HepG2 (cell line): ENCODE measurements around the gene SRXN1. TPM values are rescaled to one million over a fixed set of nuclear protein-coding genes. Genes with fewer than 3 reads are reported as not detected.

Source experiments
- AHR ChIP-seq: IDR thresholded peaks from 2 replicates; pipeline ENCODE4 v1.6.1; 2018; ENCODE audit warnings: missing genetic modification reagents, missing compliant biosample characterization
- ARNT ChIP-seq: fragments of 450-650 bp; IDR thresholded peaks from 2 replicates; pipeline ENCODE4 v1.6.1; 2017
- ASH2L ChIP-seq: fragments of 300-600, 200-600 bp; sonication (generic); IDR thresholded peaks from 2 replicates; pipeline ENCODE4 v1.7.0; 2017; ENCODE audit warnings: low read depth, mild to moderate bottlenecking, moderate library complexity, mixed read lengths, low read length; ENCODE audit not compliant: insufficient read length
- CBFB ChIP-seq: sonication (generic); formaldehyde crosslinking; IDR thresholded peaks from 2 replicates; pipeline ENCODE4 v1.4.0; 2020; ENCODE audit warnings: missing genetic modification reagents
- GABPA ChIP-seq, 2 experiments: IDR thresholded peaks; 2 replicates each; pipeline ENCODE4 v1.6.1; 2011 to 2016; ENCODE audit warnings: low read depth in 2 of 2, low read length in 1 of 2, missing biosample characterization in 1 of 2, missing genetic modification characterization in 1 of 2
- ISL2 ChIP-seq: sonication (generic); formaldehyde crosslinking; IDR thresholded peaks from 2 replicates; pipeline ENCODE4 v1.5.0; 2020; ENCODE audit warnings: missing genetic modification reagents
- JUN ChIP-seq: sonication (generic); formaldehyde crosslinking; IDR thresholded peaks from 2 replicates; pipeline ENCODE4 v1.4.0; 2020; ENCODE audit warnings: mild to moderate bottlenecking, missing genetic modification reagents
- KLF15 ChIP-seq: sonication (generic); formaldehyde crosslinking; IDR thresholded peaks from 2 replicates; pipeline ENCODE4 v1.8.1; 2023; ENCODE audit warnings: borderline replicate concordance, mild to moderate bottlenecking, inconsistent platforms, missing genetic modification reagents, mixed read lengths
- KMT2B ChIP-seq: IDR thresholded peaks from 2 replicates; pipeline ENCODE4 v1.6.1; 2016; ENCODE audit warnings: missing genetic modification reagents, missing compliant biosample characterization
- MAFK ChIP-seq, 2 experiments: IDR thresholded peaks in 1 of 2; conservative IDR thresholded peaks in 1 of 2; 2 replicates each; pipeline ENCODE4 v1.6.1; 2011; ENCODE audit warnings: improper control_type of control experiment in 2 of 2, low read length in 2 of 2
- MED1 ChIP-seq: sonication (generic); formaldehyde crosslinking; IDR thresholded peaks from 2 replicates; pipeline ENCODE4 v1.4.0; 2020; ENCODE audit warnings: missing genetic modification reagents
- MTA3 ChIP-seq: sonication (generic); formaldehyde crosslinking; IDR thresholded peaks from 2 replicates; pipeline ENCODE4 v1.4.0; 2020; ENCODE audit warnings: missing genetic modification reagents
- PRPF4 ChIP-seq: fragments of 200-400 bp; formaldehyde crosslinking; IDR thresholded peaks from 2 replicates; pipeline ENCODE4 v1.6.1; 2016; ENCODE audit warnings: low read length, low read depth; ENCODE audit not compliant: poor library complexity, severe bottlenecking
- RBM22 ChIP-seq: fragments of 200-400 bp; formaldehyde crosslinking; optimal IDR thresholded peaks from 2 replicates; pipeline ENCODE3; 2017; ENCODE audit warnings: mild to moderate bottlenecking, low read length, moderate library complexity
- SIX4 ChIP-seq: sonication (generic); formaldehyde crosslinking; IDR thresholded peaks from 2 replicates; pipeline ENCODE4 v1.4.0; 2020; ENCODE audit warnings: missing genetic modification reagents
- SNAPC2 ChIP-seq: sonication (generic); formaldehyde crosslinking; IDR thresholded peaks from 2 replicates; pipeline ENCODE4 v1.8.1; 2022; ENCODE audit warnings: mild to moderate bottlenecking, missing genetic modification reagents
- SP140L ChIP-seq: sonication (generic); formaldehyde crosslinking; IDR thresholded peaks from 2 replicates; pipeline ENCODE4 v1.4.0; 2020; ENCODE audit warnings: missing genetic modification reagents, borderline replicate concordance
- SYNCRIP ChIP-seq: fragments of 200-400 bp; formaldehyde crosslinking; IDR thresholded peaks from 2 replicates; pipeline ENCODE4 v1.6.1; 2018; ENCODE audit warnings: mild to moderate bottlenecking, low read depth, low read length; ENCODE audit not compliant: insufficient read depth
- ZFYVE20 ChIP-seq: sonication (generic); formaldehyde crosslinking; IDR thresholded peaks from 2 replicates; pipeline ENCODE4 v1.8.0; 2023; ENCODE audit warnings: low read depth, mild to moderate bottlenecking, moderate library complexity, missing genetic modification reagents, borderline replicate concordance
- ZNF260 ChIP-seq: sonication (generic); formaldehyde crosslinking; IDR thresholded peaks from 2 replicates; pipeline ENCODE4 v1.4.0; 2020; ENCODE audit warnings: missing genetic modification reagents, low read depth, mild to moderate bottlenecking, borderline replicate concordance
- polyA plus RNA-seq, 8 experiments: library from polyadenylated mRNA; depleted of rRNA in 3 of 8; stranded (reverse) in 7 of 8; unstranded in 1 of 8; fragments of >200 nt; fragmentation: Illumina TruSeq in 4 of 8; extraction: Trizol in 4 of 8; gene quantifications; 2 replicates each; pipeline versions ENCODE4 v1.2.1 to v1.2.3, GENCODE V29; 2011 to 2016; ENCODE audit warnings: low read depth in 4 of 8, missing spikeins in 1 of 8, mixed read lengths in 1 of 8; ENCODE audit not compliant: insufficient read depth in 1 of 8
- total RNA-seq, 5 experiments: library from RNA; depleted of rRNA; stranded (reverse); fragments of >200 nt; fragmentation: Illumina TruSeq; extraction: Trizol; gene quantifications; 2 replicates each; pipeline ENCODE4 v1.2.3, GENCODE V29; 2016; ENCODE audit warnings: low read depth in 1 of 5
- TF ChIP-seq, protein P1 (sequence below): IDR thresholded peaks from 2 replicates; pipeline ENCODE4 v1.6.1; 2016; ENCODE audit warnings: low read depth, control low read depth
- TF ChIP-seq, protein P2 (sequence below): sonication (generic); formaldehyde crosslinking; IDR thresholded peaks from 2 replicates; pipeline ENCODE4 v1.4.0; 2020; ENCODE audit warnings: mild to moderate bottlenecking, missing genetic modification reagents
- TF ChIP-seq, protein P3 (sequence below): sonication (generic); formaldehyde crosslinking; IDR thresholded peaks from 2 replicates; pipeline ENCODE4 v1.5.1; 2020; ENCODE audit warnings: missing genetic modification reagents, mild to moderate bottlenecking, borderline replicate concordance

Gene SRXN1
- total and polyA plus RNA-seq, 2 of the 13 experiments (the other 11 are each of a cell fraction or from before 2014, with no cell fraction given) = 29.9 to 87.7 TPM

DNA sequence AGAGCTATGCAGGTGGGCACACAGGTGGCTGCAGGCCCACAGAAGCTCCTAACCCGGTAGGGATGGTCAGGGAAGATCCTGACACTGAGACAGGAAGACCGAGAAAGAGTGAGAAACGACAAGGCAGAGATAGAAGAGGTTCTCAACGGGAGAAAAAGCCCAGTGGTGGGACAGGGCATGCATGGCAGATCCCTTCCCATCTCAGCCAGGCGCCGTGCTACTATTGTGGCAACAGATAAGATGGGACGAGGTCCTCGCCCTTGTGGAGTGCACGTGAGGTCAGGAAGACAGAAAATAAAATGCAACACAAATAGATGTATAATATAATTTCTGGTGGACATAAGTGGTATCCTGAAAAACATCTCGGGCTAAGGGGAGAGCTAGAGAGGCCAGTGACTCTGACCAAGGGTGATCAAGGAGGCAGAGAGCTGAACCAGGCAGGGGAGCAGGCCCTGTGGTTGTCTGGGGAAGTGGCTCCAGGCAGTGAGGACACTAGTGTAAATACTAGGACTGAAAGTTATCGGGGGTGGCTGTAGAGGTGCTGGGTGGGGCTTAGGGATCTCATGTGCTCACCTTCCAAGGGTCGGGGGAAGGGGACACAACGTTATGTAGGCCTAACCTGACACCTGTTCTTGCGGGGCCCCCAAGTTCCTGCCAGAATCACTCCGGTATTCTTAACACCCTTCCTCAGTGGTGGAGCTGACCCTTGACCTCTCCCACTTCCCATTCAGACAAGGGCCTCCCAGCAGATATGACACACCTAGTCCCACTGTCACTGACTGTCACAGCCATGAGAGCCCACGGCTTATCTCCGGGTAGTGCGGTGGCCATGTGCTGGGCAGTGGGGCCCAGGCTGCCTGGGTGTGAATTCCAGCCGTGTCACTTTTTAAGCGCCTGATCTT, 1.0 kb downstream of the SRXN1 start (continued):
- TF ChIP-seq, protein P1, sequence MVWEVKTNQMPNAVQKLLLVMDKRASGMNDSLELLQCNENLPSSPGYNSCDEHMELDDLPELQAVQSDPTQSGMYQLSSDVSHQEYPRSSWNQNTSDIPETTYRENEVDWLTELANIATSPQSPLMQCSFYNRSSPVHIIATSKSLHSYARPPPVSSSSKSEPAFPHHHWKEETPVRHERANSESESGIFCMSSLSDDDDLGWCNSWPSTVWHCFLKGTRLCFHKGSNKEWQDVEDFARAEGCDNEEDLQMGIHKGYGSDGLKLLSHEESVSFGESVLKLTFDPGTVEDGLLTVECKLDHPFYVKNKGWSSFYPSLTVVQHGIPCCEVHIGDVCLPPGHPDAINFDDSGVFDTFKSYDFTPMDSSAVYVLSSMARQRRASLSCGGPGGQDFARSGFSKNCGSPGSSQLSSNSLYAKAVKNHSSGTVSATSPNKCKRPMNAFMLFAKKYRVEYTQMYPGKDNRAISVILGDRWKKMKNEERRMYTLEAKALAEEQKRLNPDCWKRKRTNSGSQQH (CRISPR knock-in tag) = no peak
- TF ChIP-seq PRPF4 = no peak
- no peak for TF ChIP-seq ISL2
- TF ChIP-seq MTA3 = no peak
- no peak for TF ChIP-seq SP140L (CRISPR knock-in tag)
- TF ChIP-seq JUN (CRISPR knock-in tag) = 0 out of 2 replicates have a peak, but pooled peaks have one; percentile 17
- TF ChIP-seq, protein P2, sequence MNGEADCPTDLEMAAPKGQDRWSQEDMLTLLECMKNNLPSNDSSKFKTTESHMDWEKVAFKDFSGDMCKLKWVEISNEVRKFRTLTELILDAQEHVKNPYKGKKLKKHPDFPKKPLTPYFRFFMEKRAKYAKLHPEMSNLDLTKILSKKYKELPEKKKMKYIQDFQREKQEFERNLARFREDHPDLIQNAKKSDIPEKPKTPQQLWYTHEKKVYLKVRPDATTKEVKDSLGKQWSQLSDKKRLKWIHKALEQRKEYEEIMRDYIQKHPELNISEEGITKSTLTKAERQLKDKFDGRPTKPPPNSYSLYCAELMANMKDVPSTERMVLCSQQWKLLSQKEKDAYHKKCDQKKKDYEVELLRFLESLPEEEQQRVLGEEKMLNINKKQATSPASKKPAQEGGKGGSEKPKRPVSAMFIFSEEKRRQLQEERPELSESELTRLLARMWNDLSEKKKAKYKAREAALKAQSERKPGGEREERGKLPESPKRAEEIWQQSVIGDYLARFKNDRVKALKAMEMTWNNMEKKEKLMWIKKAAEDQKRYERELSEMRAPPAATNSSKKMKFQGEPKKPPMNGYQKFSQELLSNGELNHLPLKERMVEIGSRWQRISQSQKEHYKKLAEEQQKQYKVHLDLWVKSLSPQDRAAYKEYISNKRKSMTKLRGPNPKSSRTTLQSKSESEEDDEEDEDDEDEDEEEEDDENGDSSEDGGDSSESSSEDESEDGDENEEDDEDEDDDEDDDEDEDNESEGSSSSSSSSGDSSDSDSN = no peak
- no peak for TF ChIP-seq MED1 (CRISPR knock-in tag)
- TF ChIP-seq ASH2L = no peak
- TF ChIP-seq, protein P3, sequence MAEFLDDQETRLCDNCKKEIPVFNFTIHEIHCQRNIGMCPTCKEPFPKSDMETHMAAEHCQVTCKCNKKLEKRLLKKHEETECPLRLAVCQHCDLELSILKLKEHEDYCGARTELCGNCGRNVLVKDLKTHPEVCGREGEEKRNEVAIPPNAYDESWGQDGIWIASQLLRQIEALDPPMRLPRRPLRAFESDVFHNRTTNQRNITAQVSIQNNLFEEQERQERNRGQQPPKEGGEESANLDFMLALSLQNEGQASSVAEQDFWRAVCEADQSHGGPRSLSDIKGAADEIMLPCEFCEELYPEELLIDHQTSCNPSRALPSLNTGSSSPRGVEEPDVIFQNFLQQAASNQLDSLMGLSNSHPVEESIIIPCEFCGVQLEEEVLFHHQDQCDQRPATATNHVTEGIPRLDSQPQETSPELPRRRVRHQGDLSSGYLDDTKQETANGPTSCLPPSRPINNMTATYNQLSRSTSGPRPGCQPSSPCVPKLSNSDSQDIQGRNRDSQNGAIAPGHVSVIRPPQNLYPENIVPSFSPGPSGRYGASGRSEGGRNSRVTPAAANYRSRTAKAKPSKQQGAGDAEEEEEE (CRISPR knock-in tag) = no peak; the same call in 1 of the 2 replicates
- TF ChIP-seq SIX4 = no peak
- no peak for TF ChIP-seq GABPA (IDR thresholded peaks at IDR 0.05; ENCODE audit: low read depth, low read length)
- no peak for TF ChIP-seq GABPA (CRISPR knock-in tag; IDR thresholded peaks at IDR 0.05; ENCODE audit: low read depth)
- no peak for TF ChIP-seq SYNCRIP
- TF ChIP-seq MAFK (conservative IDR thresholded peaks at IDR 0.05 in 1 of 2, IDR thresholded peaks at IDR 0.05 in 1 of 2; ENCODE audit: low read length in 2 of 2) = no peak
- TF ChIP-seq CBFB (CRISPR knock-in tag) = no peak
- TF ChIP-seq KLF15 (CRISPR knock-in tag) = no peak
- TF ChIP-seq RBM22 = no peak
- TF ChIP-seq AHR = no peak
- TF ChIP-seq SNAPC2 (CRISPR knock-in tag) = 0 out of 2 replicates have a peak, but pooled peaks have one; percentile 6
- TF ChIP-seq ZNF260 (CRISPR knock-in tag) = no peak
- no peak for TF ChIP-seq ZFYVE20 (CRISPR knock-in tag)
- no peak for TF ChIP-seq ARNT
- TF ChIP-seq KMT2B = no peak
